GM23338 (cell line): ENCODE results near the gene RSBN1L.

Source experiments
- CTCF ChIP-seq, 2 experiments: fragments of 200-600 bp in 1 of 2; sonication (generic) in 1 of 2; conservative IDR thresholded peaks; 2 replicates each; pipeline versions ENCODE4 v1.5.1 to v1.6.1; 2016 to 2017; ENCODE audit warnings: antibody characterized with exemption in 2 of 2, low read depth in 2 of 2, mild to moderate bottlenecking in 2 of 2, moderate library complexity in 1 of 2
- EZH2phosphoT487 ChIP-seq: fragments of 200-600 bp; sonication (generic); IDR thresholded peaks from one replicate; pipeline ENCODE4 v1.8.1; 2018; ENCODE audit warnings: antibody characterized with exemption; ENCODE audit not compliant: unreplicated experiment

- no peak for TF ChIP-seq CTCF (conservative IDR thresholded peaks at IDR 0.05; ENCODE audit: low read depth in 2 of 2)
- no peak for TF ChIP-seq EZH2phosphoT487
Measured at GRCh38 chr7:77811516-77812289, 115.4 kb downstream of the RSBN1L start.
